ENCODE data around the gene ALG9.

- no peak for TF ChIP-seq CTCF (conservative IDR thresholded peaks at IDR 0.05)
- TF ChIP-seq EZH2 (IDR thresholded peaks at IDR 0.05; ENCODE audit: low read depth): no peak
Measured at GRCh38 chr11:111808834-111809233, 62.5 kb downstream of the ALG9 start.
